ENCODE measurements around the gene SCAF11. TPM values are rescaled to one million over a fixed set of nuclear protein-coding genes. Genes with fewer than 3 reads are reported as not detected.

Gene SCAF11
- total and polyA plus RNA-seq, 10 of the 15 experiments (the other 5 are each of a cell fraction or from before 2014, with no cell fraction given) = 42.0 to 153 (median 100) TPM

DNA sequence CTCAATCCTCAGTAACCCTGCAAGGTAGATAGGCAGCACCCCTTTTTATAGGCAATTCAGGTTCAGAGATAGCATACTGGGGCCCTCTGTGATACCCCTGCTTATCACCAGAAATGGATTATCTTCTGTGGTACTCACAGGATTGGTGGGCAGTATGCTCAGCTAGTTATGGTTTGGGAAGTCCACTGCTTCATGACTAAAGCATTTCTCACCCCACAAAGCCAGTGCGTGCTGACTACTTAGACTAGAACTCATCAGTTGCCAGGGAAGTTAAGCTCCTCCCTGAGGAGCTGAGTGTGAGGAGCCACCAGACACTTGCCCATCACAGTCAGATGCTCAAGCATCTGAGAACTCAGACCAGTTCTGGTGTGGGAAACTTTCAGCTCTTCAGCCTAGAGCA is 76.3 kb downstream of the SCAF11 start:
- Histone ChIP-seq H3K9ac (ENCODE audit: control insufficient read depth, insufficient read depth, low read length) (no peak overlapping the region), H3K79me2 (ENCODE audit: control insufficient read depth, insufficient read depth, low read length) (no peaks in the 10 kb centered on the region), H3K36me3 (ENCODE audit: control insufficient read depth in 2 of 2, insufficient read depth in 2 of 2, low read length in 1 of 2) (peaks cover 0 to 4% of the 10 kb centered on the region in 2 experiments; a peak in 3 of 4 replicates), H3K27me3 (replicated peaks in 1 of 2; ENCODE audit: control insufficient read depth in 2 of 2, insufficient read depth in 2 of 2, low read length in 1 of 2) (no peaks in the 10 kb centered on the region), H3K4me1 (ENCODE audit: control insufficient read depth, insufficient read depth, low read length) (no peaks in the 10 kb centered on the region), H3K4me3 (no peak overlapping the region), H4K20me1 (ENCODE audit: control insufficient read depth, insufficient read depth) (no peaks in the 10 kb centered on the region), H3K4me2 (ENCODE audit: control insufficient read depth, insufficient read depth) (no peak overlapping the region), H3K9me3 (replicated peaks; ENCODE audit: control insufficient read depth, insufficient read depth, low read length) (no peaks in the 10 kb centered on the region), H2AFZ (ENCODE audit: control insufficient read depth, low read depth, low read length) (no peak overlapping the region), H3K27ac (ENCODE audit: control insufficient read depth, insufficient read depth) (no peak overlapping the region)
- intact Hi-C loops (cut with micrococcal nuclease; ENCODE audit: unreplicated experiment) (loop anchor here (10.0 kb wide), 1 partner anchor 369 kb away; no protein-coding TSS in a partner anchor), in situ Hi-C loops (cut with MboI) (no loop called here)
- ATAC-seq (peak; percentile 50), FAIRE-seq (no peak), DNase-seq (ENCODE audit: low read depth, low spot score) (no peak)
- TF ChIP-seq, protein P1, sequence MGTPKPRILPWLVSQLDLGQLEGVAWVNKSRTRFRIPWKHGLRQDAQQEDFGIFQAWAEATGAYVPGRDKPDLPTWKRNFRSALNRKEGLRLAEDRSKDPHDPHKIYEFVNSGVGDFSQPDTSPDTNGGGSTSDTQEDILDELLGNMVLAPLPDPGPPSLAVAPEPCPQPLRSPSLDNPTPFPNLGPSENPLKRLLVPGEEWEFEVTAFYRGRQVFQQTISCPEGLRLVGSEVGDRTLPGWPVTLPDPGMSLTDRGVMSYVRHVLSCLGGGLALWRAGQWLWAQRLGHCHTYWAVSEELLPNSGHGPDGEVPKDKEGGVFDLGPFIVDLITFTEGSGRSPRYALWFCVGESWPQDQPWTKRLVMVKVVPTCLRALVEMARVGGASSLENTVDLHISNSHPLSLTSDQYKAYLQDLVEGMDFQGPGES (IDR thresholded peaks at IDR 0.05) = no peak
- TF ChIP-seq SIN3A (IDR thresholded peaks at IDR 0.05; ENCODE audit: low read depth, low read length) = no peak
- TF ChIP-seq SP1 (IDR thresholded peaks at IDR 0.05; ENCODE audit: low read depth, low read length) = no peak
- TF ChIP-seq YY1 (IDR thresholded peaks at IDR 0.05; ENCODE audit: low read depth, low read length) = no peak
- no peak for TF ChIP-seq SRF (IDR thresholded peaks at IDR 0.05; ENCODE audit: low read depth in 2 of 2, low read length in 2 of 2)
- no peak for TF ChIP-seq STAT3 (IDR thresholded peaks at IDR 0.05; ENCODE audit: low read depth, low read length)
- TF ChIP-seq POLR2AphosphoS2 (IDR thresholded peaks at IDR 0.05; ENCODE audit: low read depth, low read length) = no peak
- TF ChIP-seq IRF4 (IDR thresholded peaks at IDR 0.05; ENCODE audit: low read depth, low read length) = no peak
- no peak for TF ChIP-seq PAX8 (IDR thresholded peaks at IDR 0.05)
- TF ChIP-seq, protein P2, sequence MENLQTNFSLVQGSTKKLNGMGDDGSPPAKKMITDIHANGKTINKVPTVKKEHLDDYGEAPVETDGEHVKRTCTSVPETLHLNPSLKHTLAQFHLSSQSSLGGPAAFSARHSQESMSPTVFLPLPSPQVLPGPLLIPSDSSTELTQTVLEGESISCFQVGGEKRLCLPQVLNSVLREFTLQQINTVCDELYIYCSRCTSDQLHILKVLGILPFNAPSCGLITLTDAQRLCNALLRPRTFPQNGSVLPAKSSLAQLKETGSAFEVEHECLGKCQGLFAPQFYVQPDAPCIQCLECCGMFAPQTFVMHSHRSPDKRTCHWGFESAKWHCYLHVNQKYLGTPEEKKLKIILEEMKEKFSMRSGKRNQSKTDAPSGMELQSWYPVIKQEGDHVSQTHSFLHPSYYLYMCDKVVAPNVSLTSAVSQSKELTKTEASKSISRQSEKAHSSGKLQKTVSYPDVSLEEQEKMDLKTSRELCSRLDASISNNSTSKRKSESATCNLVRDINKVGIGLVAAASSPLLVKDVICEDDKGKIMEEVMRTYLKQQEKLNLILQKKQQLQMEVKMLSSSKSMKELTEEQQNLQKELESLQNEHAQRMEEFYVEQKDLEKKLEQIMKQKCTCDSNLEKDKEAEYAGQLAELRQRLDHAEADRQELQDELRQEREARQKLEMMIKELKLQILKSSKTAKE (IDR thresholded peaks at IDR 0.05; ENCODE audit: low read depth, poor library complexity, severe bottlenecking) = no peak
- TF ChIP-seq CREB1 (IDR thresholded peaks at IDR 0.05; ENCODE audit: low read depth) = peak; percentile 52; the same call in 1 of the 2 replicates
- no peak for TF ChIP-seq ZNF217 (IDR thresholded peaks at IDR 0.05)
- no peak for TF ChIP-seq ZZZ3 (IDR thresholded peaks at IDR 0.05; ENCODE audit: control insufficient read depth, insufficient read length, low read depth)
- no peak for TF ChIP-seq RB1 (IDR thresholded peaks at IDR 0.05; ENCODE audit: borderline replicate concordance)
- TF ChIP-seq RFX5 (IDR thresholded peaks at IDR 0.05; ENCODE audit: low read depth, low read length) = peak; percentile 87
- no peak for TF ChIP-seq RAD21 (IDR thresholded peaks at IDR 0.05; ENCODE audit: insufficient read depth, low read depth, low read length)
- no TSS peak for BruUV-seq (replicated peaks)
- RAD21 ChIA-PET (ENCODE audit: unreplicated experiment) = interaction anchor here (1.1 kb wide), 1 partner anchor 370 kb away, joined by 4 read pairs; no protein-coding TSS in a partner anchor
- SMC1A ChIA-PET (ENCODE audit: uncharacterized antibody, unreplicated experiment) = interaction anchor here (0.6 to 2.2 kb wide), 5 partner anchors 20 to 370 kb away, joined by 3 to 6 read pairs (median 3); no protein-coding TSS in a partner anchor
- 8% methylated on average over 1 of the region's 1 CpG for WGBS (ENCODE audit: insufficient coverage, insufficient replicate concordance, low lambda C conversion rate, missing lambda C conversion rate)
- POLR2A ChIA-PET = no interaction called here
- CTCF ChIA-PET = interaction anchor here (1.2 to 2.4 kb wide), 3 partner anchors 10 to 21 kb away, joined by 3 to 7 read pairs (median 3); no protein-coding TSS in a partner anchor
